Nephron progenitor cell (in vitro differentiated cells): ENCODE measurements around the gene DUSP15.
"Not testable (repeated sequence)": the region's sequence is repeated elsewhere in the genome, so short reads cannot be mapped to it uniquely, and the experiment has no call there.

Source experiments
- DNase-seq: peaks from one replicate; pipeline ENCODE4 v3.0.0; 2021
- H3K27ac Mint-ChIP-seq: 2 replicates; pipeline ENCODE4 v1.8.0; 2021; ENCODE audit warnings: mild to moderate bottlenecking, moderate library complexity, mixed read lengths
- H3K27me3 Mint-ChIP-seq: 2 replicates; pipeline ENCODE4 v1.8.0; 2021; ENCODE audit warnings: mild to moderate bottlenecking, low read depth, mixed read lengths; ENCODE audit not compliant: poor library complexity
- H3K36me3 Mint-ChIP-seq: 2 replicates; pipeline ENCODE4 v1.8.0; 2021; ENCODE audit warnings: low read depth, mixed read lengths
- H3K4me1 Mint-ChIP-seq: 2 replicates; pipeline ENCODE4 v1.8.0; 2021; ENCODE audit warnings: mixed read lengths
- H3K4me3 Mint-ChIP-seq: 2 replicates; pipeline ENCODE4 v1.8.0; 2021; ENCODE audit warnings: mild to moderate bottlenecking, moderate library complexity, mixed read lengths
- H3K9me3 Mint-ChIP-seq: 2 replicates; pipeline ENCODE4 v1.8.0; 2021; ENCODE audit warnings: mild to moderate bottlenecking, moderate library complexity, mixed read lengths
- CTCF ChIP-seq: fragments of 200-600 bp; sonication (generic); IDR thresholded peaks from 2 replicates; pipeline ENCODE4 v1.5.0; 2021; ENCODE audit warnings: antibody characterized with exemption

The DUSP15 gene

GRCh38 chr20:31833130-31833930 lies 37.0 kb downstream of the DUSP15 start:
- H3K4me1 Mint-ChIP-seq: peaks cover 49% of the 10 kb centered on the region
- peak; percentile 93 for DNase-seq
- H3K27ac Mint-ChIP-seq: no peak overlapping the region
- H3K36me3 Mint-ChIP-seq: no peaks in the 10 kb centered on the region
- H3K27me3 Mint-ChIP-seq: no peaks in the 10 kb centered on the region
- TF ChIP-seq CTCF: peak; percentile 91
- no peaks in the 10 kb centered on the region for H3K9me3 Mint-ChIP-seq
- no peak overlapping the region for H3K4me3 Mint-ChIP-seq

GRCh38 chr20:31831771-31832306 lies 38.5 kb downstream of the DUSP15 start:
- Mint-ChIP-seq H3K9me3 (no peaks in the 10 kb centered on the region), H3K4me1 (peaks cover 49% of the 10 kb centered on the region), H3K36me3 (no peaks in the 10 kb centered on the region), H3K4me3 (no peak overlapping the region), H3K27ac (no peak overlapping the region), H3K27me3 (no peaks in the 10 kb centered on the region)
- TF ChIP-seq CTCF: no peak
- DNase-seq: no peak

- Mint-ChIP-seq H3K27me3 (no peaks in the 10 kb centered on the region), H3K4me3 (no peak overlapping the region), H3K27ac (no peak overlapping the region), H3K4me1 (peaks cover 44% of the 10 kb centered on the region), H3K9me3 (no peaks in the 10 kb centered on the region), H3K36me3 (no peaks in the 10 kb centered on the region)
- DNase-seq: no peak
- no peak for TF ChIP-seq CTCF
These were observed 39.1 kb downstream of the DUSP15 start for GRCh38 chr20:31831211-31831610.

GRCh38 chr20:31830406-31830981 lies 39.8 kb downstream of the DUSP15 start:
- no peak overlapping the region for H3K4me3 Mint-ChIP-seq
- no peaks in the 10 kb centered on the region for H3K9me3 Mint-ChIP-seq
- no peaks in the 10 kb centered on the region for H3K27me3 Mint-ChIP-seq
- H3K4me1 Mint-ChIP-seq: peaks cover 39% of the 10 kb centered on the region
- TF ChIP-seq CTCF: no peak
- no peaks in the 10 kb centered on the region for H3K36me3 Mint-ChIP-seq
- no peak overlapping the region for H3K27ac Mint-ChIP-seq
- no peak for DNase-seq

GRCh38 chr20:31829731-31830130 lies 40.6 kb downstream of the DUSP15 start:
- peaks cover 32% of the 10 kb centered on the region for H3K4me1 Mint-ChIP-seq
- H3K27ac Mint-ChIP-seq: no peak overlapping the region
- H3K27me3 Mint-ChIP-seq: no peaks in the 10 kb centered on the region
- H3K36me3 Mint-ChIP-seq: no peaks in the 10 kb centered on the region
- no peak for TF ChIP-seq CTCF
- no peak overlapping the region for H3K4me3 Mint-ChIP-seq
- no peaks in the 10 kb centered on the region for H3K9me3 Mint-ChIP-seq
- no peak for DNase-seq

- H3K27me3 Mint-ChIP-seq, H3K9me3 Mint-ChIP-seq, H3K36me3 Mint-ChIP-seq, H3K4me3 Mint-ChIP-seq, H3K27ac Mint-ChIP-seq, DNase-seq: not testable (repeated sequence)
- H3K4me1 Mint-ChIP-seq: peaks cover 15% of the 10 kb centered on the region
These were observed 42.3 kb downstream of the DUSP15 start for GRCh38 chr20:31828016-31828415.
